NB4 (cell line): Measurements from ENCODE around the gene CASKIN1.

Experiments used
- DNase-seq: peaks from one replicate; pipeline ENCODE4 v3.0.0; 2010; ENCODE audit warnings: low read depth
- H3K4me3 ChIP-seq: one replicate; pipeline ENCODE4 v1.5.1; 2011; ENCODE audit warnings: mild to moderate bottlenecking, low read depth, low read length, moderate library complexity
- CTCF ChIP-seq: IDR thresholded peaks from one replicate; pipeline ENCODE4 v1.5.1; 2012; ENCODE audit warnings: low read depth, low read length
- MAX ChIP-seq: IDR thresholded peaks from 2 replicates; pipeline ENCODE4 v1.6.1; 2011; ENCODE audit warnings: low read depth, low read length
- MYC ChIP-seq: IDR thresholded peaks from 2 replicates; pipeline ENCODE4 v1.6.1; 2011; ENCODE audit warnings: low read depth, low read length
- POLR2A ChIP-seq: IDR thresholded peaks from 2 replicates; pipeline ENCODE4 v1.6.1; 2011; ENCODE audit warnings: mild to moderate bottlenecking; ENCODE audit not compliant: insufficient read length; ENCODE audit errors: extremely low read depth

CASKIN1 gene

GRCh38 chr16:2180962-2181923 is 15.2 kb downstream of the CASKIN1 start:
- TF ChIP-seq MYC (no peak), MAX (no peak), CTCF (no peak)
- H3K4me3 ChIP-seq = no peak overlapping the region
- no peak for DNase-seq

- DNase-seq = no peak
- no peak for TF ChIP-seq POLR2A
- no peak for TF ChIP-seq MYC
- TF ChIP-seq CTCF = no peak
- no peak for TF ChIP-seq MAX
- no peak overlapping the region for H3K4me3 ChIP-seq
Observed at GRCh38 chr16:2180461-2180860, 15.9 kb downstream of the CASKIN1 start.

- DNase-seq = no peak
- no peak for TF ChIP-seq CTCF
- no peak for TF ChIP-seq MAX
- TF ChIP-seq POLR2A = no peak
- no peak for TF ChIP-seq MYC
Observed at GRCh38 chr16:2179576-2179975, 16.8 kb downstream of the CASKIN1 start.

DNA sequence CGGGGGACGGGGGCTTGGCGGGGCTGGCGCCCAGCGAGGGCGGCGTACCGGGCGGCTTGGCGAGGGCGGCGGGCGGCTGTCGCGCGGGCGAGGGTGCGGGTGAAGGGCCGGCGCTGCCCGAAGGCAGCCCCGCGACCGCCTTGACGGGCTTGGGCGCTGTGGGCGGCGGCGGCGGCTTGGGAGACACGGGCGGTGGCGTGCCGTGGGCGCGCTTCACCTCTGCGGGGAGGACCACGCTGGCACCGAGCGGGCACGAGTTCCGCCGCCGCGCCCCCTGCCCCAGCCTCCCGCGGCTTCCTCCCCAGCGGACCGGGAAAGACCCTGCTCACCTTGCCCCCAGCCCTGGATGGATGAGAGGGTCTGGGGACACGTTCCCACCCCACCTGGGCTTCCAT is 17.3 kb downstream of the CASKIN1 start:
- TF ChIP-seq MAX (no peak), POLR2A (no peak), MYC (no peak), CTCF (no peak)
- H3K4me3 ChIP-seq = no peak overlapping the region
- no peak for DNase-seq

More at GRCh38 chr16:2179576-2179975, 16.8 kb downstream of the CASKIN1 start:
- H3K4me3 ChIP-seq = no peak overlapping the region

GRCh38 chr16:2178321-2179106 is 17.9 kb downstream of the CASKIN1 start:
- TF ChIP-seq POLR2A (no peak), MAX (no peak), CTCF (no peak), MYC (no peak)
- no peak for DNase-seq
- no peak overlapping the region for H3K4me3 ChIP-seq
